ENCODE measurements around the gene ITSN1. TPM values are rescaled to one million over a fixed set of nuclear protein-coding genes. Genes with fewer than 3 reads are reported as not detected.

The ITSN1 gene
- total and polyA plus RNA-seq, 12 donors = 20.0 to 60.5 (median 36.7) TPM

DNA sequence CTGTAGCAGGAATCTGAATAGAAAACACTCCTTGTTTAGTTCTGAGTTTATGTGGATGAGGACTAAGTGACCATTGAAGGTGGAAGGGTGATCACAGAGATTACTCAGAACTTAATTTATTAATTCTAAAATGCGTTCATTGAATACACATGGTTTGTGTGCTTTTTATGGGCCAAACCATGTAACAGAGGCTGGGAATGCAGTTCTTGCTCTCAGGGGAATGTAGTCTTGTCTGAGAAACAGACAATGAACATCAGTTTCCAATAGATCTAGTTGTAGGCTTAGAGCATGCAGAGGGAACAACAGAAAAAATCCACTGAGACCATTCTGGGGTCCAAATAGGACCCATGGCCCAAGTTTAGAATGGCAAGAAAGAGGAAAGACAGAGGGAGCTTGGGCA is 46.1 kb downstream of the ITSN1 start:
- WGBS, 4 donors = 70 to 75% (median 73%) methylated on average over 1 of the region's 1 CpG
- no peak overlapping the region for H3K27ac ChIP-seq
- H3K4me3 ChIP-seq = no peak overlapping the region
- no peaks in the 10 kb centered on the region for H3K36me3 ChIP-seq (replicated peaks in 1 of 2)
- TF ChIP-seq, protein P1, sequence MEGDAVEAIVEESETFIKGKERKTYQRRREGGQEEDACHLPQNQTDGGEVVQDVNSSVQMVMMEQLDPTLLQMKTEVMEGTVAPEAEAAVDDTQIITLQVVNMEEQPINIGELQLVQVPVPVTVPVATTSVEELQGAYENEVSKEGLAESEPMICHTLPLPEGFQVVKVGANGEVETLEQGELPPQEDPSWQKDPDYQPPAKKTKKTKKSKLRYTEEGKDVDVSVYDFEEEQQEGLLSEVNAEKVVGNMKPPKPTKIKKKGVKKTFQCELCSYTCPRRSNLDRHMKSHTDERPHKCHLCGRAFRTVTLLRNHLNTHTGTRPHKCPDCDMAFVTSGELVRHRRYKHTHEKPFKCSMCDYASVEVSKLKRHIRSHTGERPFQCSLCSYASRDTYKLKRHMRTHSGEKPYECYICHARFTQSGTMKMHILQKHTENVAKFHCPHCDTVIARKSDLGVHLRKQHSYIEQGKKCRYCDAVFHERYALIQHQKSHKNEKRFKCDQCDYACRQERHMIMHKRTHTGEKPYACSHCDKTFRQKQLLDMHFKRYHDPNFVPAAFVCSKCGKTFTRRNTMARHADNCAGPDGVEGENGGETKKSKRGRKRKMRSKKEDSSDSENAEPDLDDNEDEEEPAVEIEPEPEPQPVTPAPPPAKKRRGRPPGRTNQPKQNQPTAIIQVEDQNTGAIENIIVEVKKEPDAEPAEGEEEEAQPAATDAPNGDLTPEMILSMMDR (IDR thresholded peaks at IDR 0.05) = no peak
- no peak for TF ChIP-seq POLR2A (IDR thresholded peaks at IDR 0.05)
- H3K4me1 ChIP-seq (replicated peaks in 1 of 2) = peaks cover 38 to 54% of the 10 kb centered on the region in 2 donors
- H3K9me3 ChIP-seq (replicated peaks in 1 of 3) = no peaks in the 10 kb centered on the region
- intact Hi-C loops (cut with DNase I) = no loop called here
- no peaks in the 10 kb centered on the region for H3K27me3 ChIP-seq
- no peak for DNase-seq

DNA sequence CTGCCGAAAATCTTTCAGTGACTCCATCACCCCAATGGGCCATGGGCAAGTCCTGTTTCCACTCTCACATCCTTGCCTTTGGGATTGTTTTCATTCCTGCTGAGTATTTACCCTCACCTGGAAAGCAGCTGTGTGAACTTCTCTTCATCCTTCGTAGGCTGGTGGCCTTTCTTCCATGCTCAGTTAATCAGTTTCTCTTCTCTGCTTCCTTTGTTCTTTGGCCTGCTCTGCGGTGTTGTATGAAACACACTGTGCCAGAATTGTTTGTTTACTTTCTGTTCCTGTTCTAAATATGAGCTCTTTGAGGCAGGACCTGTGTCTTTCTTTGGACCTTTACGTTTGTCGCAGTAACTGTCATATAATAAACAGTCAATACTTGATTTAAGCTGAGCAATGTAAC is 48.6 kb downstream of the ITSN1 start:
- TF ChIP-seq, protein P1 (IDR thresholded peaks at IDR 0.05) = no peak
- TF ChIP-seq POLR2A (IDR thresholded peaks at IDR 0.05) = no peak
- Histone ChIP-seq H3K4me3 (no peak overlapping the region), H3K36me3 (replicated peaks in 1 of 2) (no peaks in the 10 kb centered on the region), H3K27ac (no peak overlapping the region), H3K27me3 (no peaks in the 10 kb centered on the region), H3K4me1 (replicated peaks in 1 of 2) (peaks cover 14 to 36% of the 10 kb centered on the region in 2 donors), H3K9me3 (replicated peaks in 1 of 3) (no peaks in the 10 kb centered on the region)
- DNase-seq = no peak
- intact Hi-C loops (cut with DNase I) = no loop called here
- 64 to 77% (median 70%) methylated on average over 5 of the region's 5 CpGs for WGBS, 4 donors

DNA sequence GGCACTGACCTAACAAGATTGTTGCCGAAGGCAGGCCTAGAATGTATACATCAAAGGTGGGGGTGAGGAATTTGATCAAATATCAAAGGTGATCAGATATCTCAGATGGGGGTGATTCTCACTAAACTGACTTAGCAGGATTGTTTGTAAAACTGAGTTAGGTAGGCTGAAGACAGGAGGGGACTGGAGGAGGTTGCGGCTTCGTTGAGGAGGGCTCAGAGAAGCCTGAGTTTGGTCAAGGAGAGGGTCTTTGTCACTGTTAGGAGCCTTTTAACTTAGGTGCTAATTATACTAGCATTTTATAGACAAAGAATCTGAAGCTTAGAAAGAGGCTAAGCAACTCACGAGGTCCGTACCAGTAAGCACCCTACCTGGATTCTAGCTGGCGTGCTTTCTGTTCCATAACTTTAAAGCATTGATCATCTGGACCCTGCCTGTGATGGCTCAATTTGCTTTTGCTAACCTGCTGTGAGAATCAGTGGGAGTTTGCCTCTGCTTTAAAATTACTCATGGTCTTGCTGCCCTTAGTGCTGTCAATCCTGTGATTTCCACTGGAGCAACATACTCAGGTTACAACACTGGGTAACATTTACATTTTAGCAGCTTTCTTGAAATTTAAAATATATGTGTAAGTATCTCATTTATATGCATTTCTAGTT is 49.8 kb downstream of the ITSN1 start:
- 90 to 94% (median 92%) methylated on average over 6 of the region's 6 CpGs for WGBS, 4 donors
- Histone ChIP-seq H3K9me3 (replicated peaks in 1 of 3) (no peaks in the 10 kb centered on the region), H3K4me1 (replicated peaks in 1 of 2) (peaks cover 3 to 36% of the 10 kb centered on the region in 2 donors), H3K36me3 (replicated peaks in 1 of 2) (no peaks in the 10 kb centered on the region), H3K27ac (no peak overlapping the region), H3K27me3 (no peaks in the 10 kb centered on the region), H3K4me3 (no peak overlapping the region)
- DNase-seq = no peak
- intact Hi-C loops (cut with DNase I) = no loop called here
- TF ChIP-seq, protein P1 (IDR thresholded peaks at IDR 0.05) = no peak
- no peak for TF ChIP-seq POLR2A (IDR thresholded peaks at IDR 0.05)

DNA sequence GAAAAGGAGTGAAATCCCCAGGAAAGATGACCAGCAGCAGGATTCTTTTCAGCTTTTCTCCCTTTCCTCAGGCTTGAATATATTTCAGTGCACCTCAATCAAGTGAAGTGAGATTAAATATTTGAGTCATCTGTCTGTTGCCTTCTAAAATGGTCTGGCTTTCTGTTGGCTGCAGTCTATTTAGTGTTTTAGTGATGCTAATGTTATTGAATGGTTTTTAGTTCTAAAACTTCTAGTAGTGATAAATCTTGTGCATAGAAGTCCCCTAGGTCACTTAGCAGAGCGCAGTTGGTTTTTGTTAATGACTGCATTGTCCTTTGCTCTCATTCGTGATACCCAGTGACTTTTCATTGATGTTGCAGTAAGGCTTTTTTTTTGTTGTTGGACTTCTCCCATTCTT is 53.5 kb downstream of the ITSN1 start:
- Histone ChIP-seq H3K36me3 (replicated peaks in 1 of 2) (no peaks in the 10 kb centered on the region), H3K27ac (no peak overlapping the region), H3K27me3 (no peaks in the 10 kb centered on the region), H3K4me3 (no peak overlapping the region), H3K4me1 (replicated peaks in 1 of 2) (peaks cover 11 to 48% of the 10 kb centered on the region in 2 donors), H3K9me3 (replicated peaks in 1 of 3) (no peaks in the 10 kb centered on the region)
- no peak for DNase-seq
- no peak for TF ChIP-seq POLR2A (IDR thresholded peaks at IDR 0.05)
- TF ChIP-seq, protein P1 (IDR thresholded peaks at IDR 0.05) = no peak
- intact Hi-C loops (cut with DNase I) = no loop called here
- WGBS, 4 donors = 37 to 55% (median 48%) methylated on average over 2 of the region's 2 CpGs
